MM.1S (cell line): ENCODE results near the gene CNKSR3.

ENCODE experiments used
- DNase-seq: peaks from one replicate; pipeline ENCODE4 v3.0.0-alpha.2; 2015
- H2AFZ ChIP-seq: fragments of 300-600 bp; sonication (generic); 2 replicates; pipeline ENCODE4 v1.6.0; 2016; ENCODE audit warnings: antibody characterized with exemption, low read length
- H3F3A ChIP-seq: fragments of 300-600 bp; sonication (generic); 2 replicates; pipeline ENCODE4 v1.6.1; 2016; ENCODE audit warnings: mild to moderate bottlenecking, antibody characterized with exemption, low read length, moderate library complexity, mixed read lengths; ENCODE audit not compliant: insufficient read depth
- H3K27ac ChIP-seq: fragments of 300-600 bp; sonication (generic); 2 replicates; pipeline ENCODE4 v1.5.1; 2016; ENCODE audit warnings: mild to moderate bottlenecking, low read length
- H3K27me3 ChIP-seq: fragments of 300-600 bp; sonication (generic); replicated peaks from 2 replicates; pipeline ENCODE4 v1.6.0; 2016; ENCODE audit warnings: low read length; ENCODE audit not compliant: insufficient read depth
- H3K36me3 ChIP-seq: fragments of 300-600 bp; sonication (generic); replicated peaks from 2 replicates; pipeline ENCODE4 v1.6.1; 2016; ENCODE audit warnings: mild to moderate bottlenecking, low read length, mixed read lengths; ENCODE audit not compliant: insufficient read depth
- H3K4me1 ChIP-seq: fragments of 300-600 bp; sonication (generic); 2 replicates; pipeline ENCODE4 v1.6.1; 2016; ENCODE audit warnings: low read length, mixed read lengths
- H3K4me2 ChIP-seq: fragments of 300-600 bp; sonication (generic); 2 replicates; pipeline ENCODE4 v1.6.0; 2016; ENCODE audit warnings: low read depth, low read length
- H3K4me3 ChIP-seq: fragments of 300-600 bp; sonication (generic); 2 replicates; pipeline ENCODE4 v1.5.1; 2016; ENCODE audit warnings: low read length, mixed read lengths
- H3K79me2 ChIP-seq: fragments of 300-600 bp; sonication (generic); 2 replicates; pipeline ENCODE4 v1.6.1; 2016; ENCODE audit warnings: mixed run types, low read length, mixed read lengths
- H3K9ac ChIP-seq: fragments of 300-600 bp; sonication (generic); 2 replicates; pipeline ENCODE4 v1.6.1; 2016; ENCODE audit warnings: low read length, mixed read lengths
- H3K9me2 ChIP-seq: fragments of 300-600 bp; sonication (generic); replicated peaks from 2 replicates; pipeline ENCODE4 v1.6.1; 2016; ENCODE audit warnings: mild to moderate bottlenecking, low read length, mixed read lengths; ENCODE audit not compliant: insufficient read depth
- H3K9me3 ChIP-seq: fragments of 300-600 bp; sonication (generic); replicated peaks from 2 replicates; pipeline ENCODE4 v1.6.1; 2016; ENCODE audit warnings: mild to moderate bottlenecking, low read length, mixed read lengths; ENCODE audit not compliant: insufficient read depth
- H4K20me1 ChIP-seq: fragments of 300-600 bp; sonication (generic); 2 replicates; pipeline ENCODE4 v1.6.1; 2016; ENCODE audit warnings: mild to moderate bottlenecking, low read length, moderate library complexity, mixed read lengths; ENCODE audit not compliant: insufficient read depth
- CTCF ChIP-seq: fragments of 300-600 bp; sonication (generic); IDR thresholded peaks from 2 replicates; pipeline ENCODE4 v1.5.1; 2016; ENCODE audit warnings: antibody characterized with exemption, low read length, mixed read lengths
- EZH2 ChIP-seq: fragments of 300-600 bp; sonication (generic); optimal IDR thresholded peaks from 2 replicates; pipeline ENCODE3; 2017; ENCODE audit warnings: low read depth, mild to moderate bottlenecking, antibody characterized with exemption, low read length, mixed read lengths
- EZH2phosphoT487 ChIP-seq: fragments of 300-600 bp; sonication (generic); IDR thresholded peaks from 2 replicates; pipeline ENCODE4 v1.6.1; 2018; ENCODE audit warnings: antibody characterized with exemption, low read length

The CNKSR3 gene

GRCh38 chr6:154459513-154459912, 51.0 kb downstream of the CNKSR3 start:
- no peaks in the 10 kb centered on the region for H3K36me3 ChIP-seq
- H3K4me1 ChIP-seq = no peaks in the 10 kb centered on the region
- DNase-seq = no peak
- no peaks in the 10 kb centered on the region for H4K20me1 ChIP-seq
- H3K27me3 ChIP-seq = no peaks in the 10 kb centered on the region
- no peaks in the 10 kb centered on the region for H3K79me2 ChIP-seq
- no peak overlapping the region for H3K4me3 ChIP-seq
- H3F3A ChIP-seq = no peaks in the 10 kb centered on the region
- no peak overlapping the region for H2AFZ ChIP-seq
- H3K9ac ChIP-seq = no peak overlapping the region
- H3K4me2 ChIP-seq = no peak overlapping the region
- TF ChIP-seq CTCF = no peak
- TF ChIP-seq EZH2 = no peak
- no peak for TF ChIP-seq EZH2phosphoT487
- H3K27ac ChIP-seq = no peak overlapping the region
- no peaks in the 10 kb centered on the region for H3K9me3 ChIP-seq
- H3K9me2 ChIP-seq = no peaks in the 10 kb centered on the region

GRCh38 chr6:154458565-154459470, 51.7 kb downstream of the CNKSR3 start:
- Histone ChIP-seq H3K4me1 (no peaks in the 10 kb centered on the region), H3K36me3 (no peaks in the 10 kb centered on the region), H3K4me2 (no peak overlapping the region), H3F3A (no peaks in the 10 kb centered on the region), H2AFZ (no peak overlapping the region), H3K9ac (no peak overlapping the region), H3K9me2 (no peaks in the 10 kb centered on the region), H4K20me1 (no peaks in the 10 kb centered on the region), H3K27me3 (no peaks in the 10 kb centered on the region), H3K79me2 (no peaks in the 10 kb centered on the region), H3K27ac (no peak overlapping the region), H3K4me3 (no peak overlapping the region), H3K9me3 (no peaks in the 10 kb centered on the region)
- no peak for DNase-seq
- TF ChIP-seq EZH2 = no peak
- no peak for TF ChIP-seq EZH2phosphoT487

GRCh38 chr6:154457881-154458284, 52.6 kb downstream of the CNKSR3 start:
- no peak overlapping the region for H2AFZ ChIP-seq
- TF ChIP-seq CTCF = no peak
- no peak for TF ChIP-seq EZH2
- no peak for TF ChIP-seq EZH2phosphoT487
- no peak overlapping the region for H3K9ac ChIP-seq
- H3K27ac ChIP-seq = no peak overlapping the region
- DNase-seq = no peak
- no peak overlapping the region for H3K4me3 ChIP-seq
- no peaks in the 10 kb centered on the region for H3K27me3 ChIP-seq
- no peak overlapping the region for H3K4me2 ChIP-seq
- H3K79me2 ChIP-seq = no peaks in the 10 kb centered on the region
- no peaks in the 10 kb centered on the region for H3K9me3 ChIP-seq
- H3K9me2 ChIP-seq = no peaks in the 10 kb centered on the region
- H4K20me1 ChIP-seq = no peaks in the 10 kb centered on the region
- no peaks in the 10 kb centered on the region for H3K36me3 ChIP-seq
- H3K4me1 ChIP-seq = no peaks in the 10 kb centered on the region
- no peaks in the 10 kb centered on the region for H3F3A ChIP-seq

- Histone ChIP-seq H3K9ac (no peak overlapping the region), H3K79me2 (no peaks in the 10 kb centered on the region), H3K27me3 (no peaks in the 10 kb centered on the region), H3F3A (no peaks in the 10 kb centered on the region), H3K4me2 (no peak overlapping the region), H3K9me3 (no peaks in the 10 kb centered on the region), H3K36me3 (no peaks in the 10 kb centered on the region), H2AFZ (no peak overlapping the region), H3K9me2 (no peaks in the 10 kb centered on the region), H3K4me1 (no peaks in the 10 kb centered on the region), H4K20me1 (no peaks in the 10 kb centered on the region), H3K4me3 (no peak overlapping the region), H3K27ac (no peak overlapping the region)
- no peak for TF ChIP-seq CTCF
- no peak for TF ChIP-seq EZH2
- TF ChIP-seq EZH2phosphoT487 = no peak
- DNase-seq = no peak
These were observed 53.3 kb downstream of the CNKSR3 start for GRCh38 chr6:154457046-154457713.
